WTC11 (cell line): ENCODE results near the gene HEXD. TPM values are rescaled to one million over a fixed set of nuclear protein-coding genes. Genes with fewer than 3 reads are reported as not detected.

ENCODE experiments used
- ATAC-seq: fragments of 200-7000 bp; cut with Tn5 transposase; 2 replicates; pipeline ENCODE4 v1.10.0; 2021; ENCODE audit warnings: mild to moderate bottlenecking, moderate library complexity
- CTCF ChIA-PET: fragments of 300-600 bp; sonication (Branson Sonifier 250); formaldehyde crosslinking; loops from one replicate; lab custom pipeline; 2021; ENCODE audit warnings: antibody characterized with exemption; lab: Charles Lee
- POLR2A ChIA-PET: fragments of 350-600 bp; sonication (Branson Sonifier 250); formaldehyde crosslinking; loops from one replicate; lab custom pipeline; 2021; ENCODE audit warnings: antibody characterized with exemption; lab: Charles Lee
- DNase-seq: peaks from one replicate; pipeline ENCODE4 v3.0.0; 2021; ENCODE audit warnings: low spot score
- H3K27ac Mint-ChIP-seq: 2 replicates; pipeline ENCODE4 v1.8.0; 2021; ENCODE audit warnings: mixed read lengths
- H3K27me3 Mint-ChIP-seq: 2 replicates; pipeline ENCODE4 v1.8.0; 2021; ENCODE audit warnings: low read depth, mild to moderate bottlenecking, moderate library complexity, mixed read lengths
- H3K36me3 Mint-ChIP-seq: 2 replicates; pipeline ENCODE4 v1.8.0; 2021; ENCODE audit warnings: mixed read lengths
- H3K4me1 Mint-ChIP-seq: 2 replicates; pipeline ENCODE4 v1.8.0; 2022; ENCODE audit warnings: mixed read lengths
- H3K4me3 Mint-ChIP-seq: 2 replicates; pipeline ENCODE4 v1.8.0; 2021; ENCODE audit warnings: mild to moderate bottlenecking, moderate library complexity, mixed read lengths
- H3K9me3 Mint-ChIP-seq: 2 replicates; pipeline ENCODE4 v1.8.0; 2021; ENCODE audit warnings: mixed read lengths
- AR ChIP-seq: fragments of 250-450 bp; sonication (Bioruptor Pico); IDR thresholded peaks from 2 replicates; pipeline ENCODE4 v1.9.0; 2021; ENCODE audit warnings: mild to moderate bottlenecking
- ATF2 ChIP-seq: sonication (generic); formaldehyde crosslinking; IDR thresholded peaks from 2 replicates; pipeline ENCODE4 v1.8.1; 2022; ENCODE audit warnings: low read depth, missing genetic modification reagents, borderline replicate concordance
- CREB1 ChIP-seq: sonication (generic); formaldehyde crosslinking; IDR thresholded peaks from 2 replicates; pipeline ENCODE4 v1.8.0; 2023; ENCODE audit warnings: mild to moderate bottlenecking, missing genetic modification reagents
- ELF4 ChIP-seq: sonication (generic); formaldehyde crosslinking; IDR thresholded peaks from 2 replicates; pipeline ENCODE4 v1.8.1; 2022; ENCODE audit warnings: low read depth, mild to moderate bottlenecking, moderate library complexity, missing genetic modification reagents
- FOXK1 ChIP-seq: sonication (generic); formaldehyde crosslinking; IDR thresholded peaks from 2 replicates; pipeline ENCODE4 v1.8.0; 2022; ENCODE audit warnings: mild to moderate bottlenecking, moderate library complexity, missing genetic modification reagents
- MXD4 ChIP-seq: fragments of 250-450 bp; sonication (Bioruptor Pico); IDR thresholded peaks from 2 replicates; pipeline ENCODE4 v1.8.0; 2021; ENCODE audit warnings: mild to moderate bottlenecking, moderate library complexity, borderline replicate concordance
- SP1 ChIP-seq: sonication (generic); formaldehyde crosslinking; conservative IDR thresholded peaks from 2 replicates; pipeline ENCODE4 v1.8.1; 2022; ENCODE audit warnings: missing genetic modification reagents
- USF1 ChIP-seq: sonication (generic); formaldehyde crosslinking; IDR thresholded peaks from 2 replicates; pipeline ENCODE4 v1.8.0; 2022; ENCODE audit warnings: mild to moderate bottlenecking, missing genetic modification reagents
- USF2 ChIP-seq: sonication (generic); formaldehyde crosslinking; IDR thresholded peaks from 2 replicates; pipeline ENCODE4 v1.8.1; 2023; ENCODE audit warnings: mild to moderate bottlenecking, missing genetic modification reagents, moderate library complexity
- ZNF317 ChIP-seq: sonication (generic); formaldehyde crosslinking; IDR thresholded peaks from 2 replicates; pipeline ENCODE4 v1.8.1; 2023; ENCODE audit warnings: low read depth, mild to moderate bottlenecking, moderate library complexity, missing genetic modification reagents, borderline replicate concordance
- ZNF396 ChIP-seq: fragments of 250-450 bp; sonication (Bioruptor Pico); IDR thresholded peaks from 2 replicates; pipeline ENCODE4 v1.8.0; 2021; ENCODE audit warnings: mild to moderate bottlenecking, moderate library complexity, borderline replicate concordance
- ZNF423 ChIP-seq: fragments of 250-450 bp; sonication (Bioruptor Pico); IDR thresholded peaks from 2 replicates; pipeline ENCODE4 v2.1.2; 2022; ENCODE audit warnings: mild to moderate bottlenecking, moderate library complexity
- ZNF512 ChIP-seq: sonication (generic); formaldehyde crosslinking; IDR thresholded peaks from 2 replicates; pipeline ENCODE4 v1.8.1; 2022; ENCODE audit warnings: missing genetic modification reagents, borderline replicate concordance
- total RNA-seq: library from RNA; stranded (reverse); gene quantifications from 3 replicates; pipeline ENCODE4 v1.2.3, GENCODE V29; 2021
- TF ChIP-seq, protein P1 (sequence below): sonication (generic); formaldehyde crosslinking; IDR thresholded peaks from 2 replicates; pipeline ENCODE4 v1.8.0; 2023; ENCODE audit warnings: missing genetic modification reagents
- TF ChIP-seq, protein P2 (sequence below): sonication (generic); formaldehyde crosslinking; IDR thresholded peaks from 2 replicates; pipeline ENCODE4 v1.8.1; 2022; ENCODE audit warnings: mild to moderate bottlenecking, moderate library complexity, missing genetic modification reagents

Gene HEXD
- total RNA-seq, 1 experiment from 2014 or later: 36.0 TPM

GRCh38 chr17:82457073-82457928 lies 39.2 kb downstream of the HEXD start (continued):
- no peak for TF ChIP-seq ATF2 (CRISPR knock-in tag)
- TF ChIP-seq MXD4 (CRISPR knock-in tag): no peak
- TF ChIP-seq CREB1 (CRISPR knock-in tag): no peak
- TF ChIP-seq AR (CRISPR knock-in tag): no peak
- TF ChIP-seq ELF4 (CRISPR knock-in tag): no peak
- TF ChIP-seq SP1 (CRISPR knock-in tag): no peak
- no peak for TF ChIP-seq ZNF512 (CRISPR knock-in tag)
- no peak for TF ChIP-seq ZNF317 (CRISPR knock-in tag)
- TF ChIP-seq, protein P1, sequence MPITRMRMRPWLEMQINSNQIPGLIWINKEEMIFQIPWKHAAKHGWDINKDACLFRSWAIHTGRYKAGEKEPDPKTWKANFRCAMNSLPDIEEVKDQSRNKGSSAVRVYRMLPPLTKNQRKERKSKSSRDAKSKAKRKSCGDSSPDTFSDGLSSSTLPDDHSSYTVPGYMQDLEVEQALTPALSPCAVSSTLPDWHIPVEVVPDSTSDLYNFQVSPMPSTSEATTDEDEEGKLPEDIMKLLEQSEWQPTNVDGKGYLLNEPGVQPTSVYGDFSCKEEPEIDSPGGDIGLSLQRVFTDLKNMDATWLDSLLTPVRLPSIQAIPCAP (CRISPR knock-in tag): no peak
- TF ChIP-seq ZNF423: no peak
- TF ChIP-seq, protein P2, sequence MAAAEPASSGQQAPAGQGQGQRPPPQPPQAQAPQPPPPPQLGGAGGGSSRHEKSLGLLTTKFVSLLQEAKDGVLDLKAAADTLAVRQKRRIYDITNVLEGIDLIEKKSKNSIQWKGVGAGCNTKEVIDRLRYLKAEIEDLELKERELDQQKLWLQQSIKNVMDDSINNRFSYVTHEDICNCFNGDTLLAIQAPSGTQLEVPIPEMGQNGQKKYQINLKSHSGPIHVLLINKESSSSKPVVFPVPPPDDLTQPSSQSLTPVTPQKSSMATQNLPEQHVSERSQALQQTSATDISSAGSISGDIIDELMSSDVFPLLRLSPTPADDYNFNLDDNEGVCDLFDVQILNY (CRISPR knock-in tag): no peak

- ChIA-PET CTCF (no interaction called here), POLR2A (no interaction called here)
- TF ChIP-seq ZNF396 (CRISPR knock-in tag): no peak
- TF ChIP-seq USF2 (CRISPR knock-in tag): peak; percentile 97
- peak; percentile 97 for TF ChIP-seq USF1 (CRISPR knock-in tag)
- peak; percentile 74; the same call in 1 of the 2 replicates for TF ChIP-seq FOXK1 (CRISPR knock-in tag)
- H3K27me3 Mint-ChIP-seq: peaks cover 3% of the 10 kb centered on the region; the same call in 1 of the 2 replicates
- peak overlapping the region; percentile 92 for H3K27ac Mint-ChIP-seq
- peaks cover 21% of the 10 kb centered on the region for H3K9me3 Mint-ChIP-seq
- peaks cover 34% of the 10 kb centered on the region for H3K36me3 Mint-ChIP-seq
- ATAC-seq (no peak), DNase-seq (no peak)
- peaks cover 14% of the 10 kb centered on the region for H3K4me1 Mint-ChIP-seq
- peak overlapping the region; percentile 94 for H3K4me3 Mint-ChIP-seq
These were observed 39.7 kb downstream of the HEXD start for GRCh38 chr17:82457929-82458178.
